ENCODE measurements around the gene BANP.
A peak's percentile ranks its signal among the peaks of the same experiment; 100 is the strongest.
"Not testable (repeated sequence)": the region's sequence is repeated elsewhere in the genome, so short reads cannot be mapped to it uniquely, and the experiment has no call there.

Gene BANP

DNA sequence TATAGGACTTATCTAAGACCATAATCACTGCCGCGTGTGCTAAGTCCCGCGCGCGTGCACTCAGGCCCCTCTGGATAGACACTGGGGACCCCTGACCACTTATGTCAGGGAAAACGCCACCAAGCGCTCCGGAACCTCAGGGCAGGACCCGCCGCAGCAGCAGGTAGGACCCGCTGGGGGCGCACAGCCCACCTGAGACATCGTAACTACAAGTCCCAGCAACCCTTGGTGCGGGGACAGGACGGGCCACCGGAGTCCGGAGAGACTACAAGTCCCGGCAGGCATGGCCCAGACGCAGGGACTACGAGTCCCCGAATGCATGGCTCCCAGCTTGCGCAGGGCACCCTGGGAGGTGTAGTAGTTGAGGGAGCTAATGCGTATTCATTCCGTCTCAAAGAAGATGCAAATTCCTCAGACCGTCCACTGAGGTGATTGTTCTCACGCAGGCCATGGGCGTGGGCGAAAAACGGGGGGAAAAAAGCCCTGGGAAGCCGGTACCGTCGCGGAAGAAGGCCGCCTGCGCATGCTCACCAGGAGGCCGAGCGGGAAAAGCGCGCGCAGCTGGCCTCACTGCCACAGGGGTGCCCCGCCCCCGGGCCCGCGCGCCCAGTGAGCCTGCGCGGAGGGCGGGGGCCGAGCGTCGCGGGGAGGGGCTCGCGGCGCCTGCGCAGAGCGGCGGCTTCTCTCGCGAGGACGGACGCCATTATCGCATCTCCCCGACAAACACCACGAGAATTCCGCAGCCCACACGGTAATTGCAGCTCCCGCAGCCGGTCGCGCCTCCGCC, at the start of gene BANP:
Gene BANP, plus strand, starts transcription at position 670 of the 787 bp plus-strand sequence. CDS start 23,682 bp downstream, outside the sequence.
- peak within 1 kb of the TSS; percentile 91 for H3K4me3 ChIP-seq (ENCODE audit: low read length)
- TF ChIP-seq CTCF (conservative IDR thresholded peaks at IDR 0.05; ENCODE audit: low read length) = no peak; the same call in 1 of the 2 replicates
- DNase-seq (ENCODE audit: low read depth) = peak; percentile 98

DNA sequence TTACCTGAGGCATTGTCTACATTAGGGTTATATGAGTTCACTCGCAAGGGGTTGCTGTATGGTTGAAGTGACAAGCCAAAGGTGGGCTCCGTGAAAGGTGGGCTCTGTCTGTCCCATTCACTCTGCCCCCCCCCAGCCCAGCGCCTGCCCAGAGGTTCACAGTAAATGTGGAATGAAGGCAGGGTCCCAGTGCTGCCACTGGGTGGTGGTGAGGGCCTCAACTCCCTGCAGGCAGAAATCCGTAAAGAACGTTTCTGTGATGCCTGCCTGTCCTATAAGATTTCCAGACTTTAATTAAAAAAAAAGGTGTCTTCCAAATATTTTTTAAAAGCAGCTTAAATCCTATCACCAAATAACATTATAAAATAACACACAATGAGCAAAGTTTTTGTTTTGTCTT, 46.3 kb upstream of the BANP start:
- H3K4me3 ChIP-seq (ENCODE audit: low read length); DNase-seq (ENCODE audit: low read depth): not testable (repeated sequence)

DNA sequence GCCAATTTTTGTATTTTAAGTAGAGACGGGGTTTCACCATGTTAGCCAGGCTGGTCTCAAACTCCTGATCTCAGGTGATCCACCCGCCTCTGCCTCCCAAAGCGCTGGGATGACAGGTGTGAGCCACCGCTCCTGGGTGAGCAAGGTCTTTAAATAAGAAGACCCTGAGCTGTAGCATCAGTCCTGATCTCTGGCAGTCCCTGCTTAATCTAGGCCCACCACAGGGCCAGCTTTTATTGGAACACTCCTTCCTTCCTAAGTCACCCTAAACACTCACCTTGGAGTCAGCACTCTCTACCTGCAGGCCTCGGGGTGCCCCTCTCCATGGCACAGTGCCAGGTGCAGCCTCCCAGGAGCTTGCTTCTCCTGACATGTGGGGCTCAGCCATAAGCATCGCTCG, 45.7 kb upstream of the BANP start:
- DNase-seq (ENCODE audit: low read depth); H3K4me3 ChIP-seq (ENCODE audit: low read length): not testable (repeated sequence)

DNA sequence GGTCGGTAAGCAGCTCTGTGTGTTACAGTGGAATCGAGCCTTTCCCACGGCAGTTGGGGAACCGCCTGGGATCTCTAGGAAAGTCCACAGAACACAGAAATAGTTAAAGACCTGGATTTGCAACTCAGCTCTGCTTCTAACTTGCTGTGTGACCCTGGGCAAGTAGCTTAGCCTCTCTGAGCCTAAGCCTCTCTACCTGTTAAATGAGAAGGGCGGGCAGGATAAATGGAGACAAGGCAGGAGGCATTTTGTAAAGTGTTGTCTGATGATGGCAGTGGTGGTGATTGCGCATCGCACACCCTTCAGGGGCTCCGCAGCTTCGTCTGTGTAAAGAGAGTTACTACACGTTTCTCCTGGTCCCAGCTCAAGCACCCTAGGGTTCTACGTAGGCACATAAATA, 43.1 kb upstream of the BANP start:
- DNase-seq (ENCODE audit: low read depth); H3K4me3 ChIP-seq (ENCODE audit: low read length): not testable (repeated sequence)

- peak; percentile 51 for DNase-seq (ENCODE audit: low read depth)
- not testable (repeated sequence) for H3K4me3 ChIP-seq (ENCODE audit: low read length)
- TF ChIP-seq CTCF (conservative IDR thresholded peaks at IDR 0.05; ENCODE audit: low read length) = peak; percentile 78
Observed at GRCh38 chr16:87909203-87909935, 41.9 kb upstream of the BANP start.

DNA sequence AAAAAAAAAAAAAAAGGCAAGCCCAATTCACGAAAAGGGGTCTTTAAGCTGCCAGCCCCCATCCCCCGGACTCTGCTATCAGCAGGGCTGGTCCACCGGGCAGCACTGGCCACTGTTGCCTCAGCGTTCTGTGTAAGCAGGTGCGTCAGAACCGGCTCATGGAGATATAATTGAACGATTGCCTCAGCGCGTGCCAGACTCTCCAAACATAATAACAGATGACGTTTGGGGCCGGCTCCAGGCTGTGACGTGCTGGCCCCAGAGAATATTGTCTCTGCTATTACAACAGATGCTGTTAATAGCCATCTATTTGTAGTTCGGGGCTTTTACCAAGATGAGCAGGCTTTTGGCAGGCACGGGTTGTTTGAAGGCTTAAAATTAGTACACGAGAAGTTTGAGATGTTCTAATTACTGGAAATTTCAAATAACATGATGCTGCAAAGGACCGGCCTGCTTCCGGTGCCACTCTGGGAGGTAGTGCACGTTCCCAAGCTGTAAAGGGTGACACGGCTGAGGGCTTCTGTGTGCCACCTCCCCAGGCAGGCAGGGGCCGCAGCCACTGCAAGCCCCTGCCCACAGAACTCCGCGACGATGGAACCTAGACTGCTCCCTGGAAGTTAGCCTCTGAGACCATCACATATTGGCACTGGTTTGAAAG, 40.0 kb upstream of the BANP start:
- H3K4me3 ChIP-seq (ENCODE audit: low read length) = not testable (repeated sequence)
- peak; percentile 86 for DNase-seq (ENCODE audit: low read depth)

- not testable (repeated sequence) for DNase-seq (ENCODE audit: low read depth); H3K4me3 ChIP-seq (ENCODE audit: low read length)
Observed at GRCh38 chr16:87912691-87913090, 38.5 kb upstream of the BANP start.

DNA sequence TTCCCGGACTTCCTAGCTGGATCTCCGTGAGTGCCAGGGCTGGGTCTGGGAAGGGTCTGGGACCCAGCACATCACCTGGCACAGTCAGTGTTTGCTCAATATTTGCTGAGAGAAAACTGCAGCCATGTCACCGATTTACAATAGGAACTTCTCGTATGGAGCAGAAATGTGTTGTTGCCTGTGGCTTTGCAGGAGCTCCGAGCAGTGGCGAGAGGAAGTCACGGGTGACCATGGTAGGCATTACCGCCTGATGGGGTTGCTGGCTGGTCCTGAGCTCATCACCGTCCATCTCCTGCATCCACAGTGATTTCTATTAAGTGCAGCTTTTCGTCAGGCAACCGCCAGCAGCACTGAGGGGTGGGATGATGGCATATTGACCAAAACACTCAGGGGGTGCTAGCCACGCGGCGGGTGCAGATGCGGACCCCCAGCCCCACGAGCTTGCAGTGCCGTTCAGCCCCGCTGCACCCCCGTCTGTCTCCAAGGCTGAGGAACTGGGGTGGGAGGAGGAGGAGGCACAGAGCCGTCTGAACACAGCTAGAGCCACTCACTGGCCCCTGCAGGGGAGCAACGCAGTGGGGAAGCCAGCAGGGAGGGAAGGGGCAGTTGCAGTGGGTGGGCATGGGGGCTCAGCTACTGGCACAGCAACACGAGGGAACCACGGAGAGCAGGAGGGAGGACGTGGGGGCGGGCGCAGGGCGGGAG, 37.1 kb upstream of the BANP start:
- not testable (repeated sequence) for DNase-seq (ENCODE audit: low read depth); H3K4me3 ChIP-seq (ENCODE audit: low read length)

GRCh38 chr16:87914812-87915211, 36.4 kb upstream of the BANP start:
- TF ChIP-seq CTCF (conservative IDR thresholded peaks at IDR 0.05; ENCODE audit: low read length) = no peak
- DNase-seq (ENCODE audit: low read depth) = no peak
- H3K4me3 ChIP-seq (ENCODE audit: low read length) = no peak overlapping the region

DNA sequence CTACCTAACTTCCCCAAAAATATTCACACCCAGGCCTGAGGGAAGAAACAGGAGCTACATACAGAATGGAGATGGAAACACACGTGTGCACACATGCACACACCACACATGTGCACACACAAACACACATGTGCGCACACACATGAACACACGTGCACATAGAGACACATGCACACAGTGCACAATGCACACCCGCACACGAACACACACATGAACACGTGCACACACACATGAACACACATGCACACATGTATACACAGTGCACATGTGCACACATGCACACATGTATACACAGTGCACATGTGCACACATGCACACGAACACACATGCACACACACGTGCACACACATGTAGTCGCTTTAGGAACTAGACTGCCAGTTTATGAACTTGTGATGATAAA, 33.7 kb upstream of the BANP start:
- H3K4me3 ChIP-seq (ENCODE audit: low read length) = no peak overlapping the region
- no peak for DNase-seq (ENCODE audit: low read depth)
- no peak for TF ChIP-seq CTCF (conservative IDR thresholded peaks at IDR 0.05; ENCODE audit: low read length)
